Ovary (tissue), 9 donors: Measurements from ENCODE around the gene FBXO46. TPM values are rescaled to one million over a fixed set of nuclear protein-coding genes. Genes with fewer than 3 reads are reported as not detected.

Source experiments
- DNase-seq, 5 donors: peaks; one replicate each; pipeline ENCODE4 v3.0.0-alpha.2; 2019 to 2020
- H3K27ac ChIP-seq, 2 donors: fragments of 200-600 bp; one replicate each; pipeline versions ENCODE4 v1.5.1 to v1.8.0; 2019 to 2022
- H3K27me3 ChIP-seq: fragments of 200-600 bp; one replicate; pipeline ENCODE4 v1.8.0; 2022
- H3K36me3 ChIP-seq: fragments of 200-600 bp; sonication (generic); one replicate; pipeline ENCODE4 v1.5.1; 2019
- H3K4me1 ChIP-seq: one replicate; pipeline ENCODE4 v1.8.1; 2013; ENCODE audit warnings: mild to moderate bottlenecking, moderate library complexity; ENCODE audit not compliant: insufficient read depth
- H3K4me3 ChIP-seq: fragments of 200-600 bp; sonication (generic); one replicate; pipeline ENCODE4 v1.5.1; 2017
- H3K9me3 ChIP-seq, 2 donors: fragments of 200-600 bp in 1 of 2; sonication (generic) in 1 of 2; one replicate each; pipeline versions ENCODE4 v1.5.1 to v1.8.1; 2013 to 2019; ENCODE audit warnings: mild to moderate bottlenecking in 1 of 2, moderate library complexity in 1 of 2
- CTCF ChIP-seq, 3 donors: fragments of 450-650 bp in 2 of 3; fragments of 200-600 bp in 1 of 3; IDR thresholded peaks; one replicate each; pipeline versions ENCODE4 v1.5.1 to v1.8.0; 2016 to 2022; ENCODE audit warnings: antibody characterized with exemption in 3 of 3, mild to moderate bottlenecking in 1 of 3
- EP300 ChIP-seq: sonication (generic); formaldehyde crosslinking; IDR thresholded peaks from one replicate; pipeline ENCODE4 v1.6.1; 2017; ENCODE audit warnings: antibody characterized with exemption
- POLR2A ChIP-seq: fragments of 450-650 bp; IDR thresholded peaks from one replicate; pipeline ENCODE4 v1.6.1; 2017; ENCODE audit warnings: antibody characterized with exemption, mild to moderate bottlenecking, moderate library complexity
- WGBS, 3 donors: extraction: QIAGEN DNeasy Blood & Tissue Kit in 1 of 3; methylation state at CpG; one replicate each; pipeline versions ENCODE4 v1.1.5 to v1.1.7; 2013 to 2017; 5-methylcytosine and 5-hydroxymethylcytosine counted together
- intact Hi-C, 4 donors: fragments of 100-400 bp; cut with DNase I; formaldehyde crosslinking; loops; one replicate each; pipeline versions ENCODE4 v1.11.0 to v1.15.1; 2022 to 2023
- microRNA counts: library from miRNA; unstranded; fragments of <30 nt; microRNA quantifications from one replicate; lab custom pipeline; 2016
- microRNA-seq, 3 donors: library from miRNA; unstranded; fragments of <30 nt; microRNA quantifications; one replicate each; pipeline versions ENCODE4 to v1.2.0, GENCODE V29; 2019 to 2020
- polyA plus RNA-seq, 2 donors: library from polyadenylated mRNA; stranded (reverse); fragments of 200-250 nt in 1 of 2; fragments of 350-450 nt in 1 of 2; fragmentation: Illumina TruSeq in 1 of 2; extraction: RNeasy Lipid Tissue Mini Kit (QIAGEN cat#74804) in 1 of 2; gene quantifications; one replicate each; pipeline ENCODE4 v1.2.3, GENCODE V29; 2013 to 2014
- small RNA-seq: library from RNA; depleted of rRNA; stranded (forward); fragments of <200 nt; gene quantifications from one replicate; pipeline ENCODE3, GENCODE V24; 2016
- total RNA-seq, 7 donors: library from RNA; depleted of rRNA in 2 of 7; stranded (reverse); fragments of >200 nt in 2 of 7; fragmentation: NEBNext Ultra II Directional in 3 of 7; extraction: Animal tissue kit (Norgen Biotek cat#: 25700) in 3 of 7; gene quantifications; one replicate each; pipeline versions ENCODE4 v1.1.0 to v1.2.4, GENCODE V29; 2016 to 2023
- donor health status: DM: no; HTN: no; CAD: no; lungs with moderate emphysema.
- donor health status: DM: no; HTN: no; CAD: no.
- donor health status: Bipolar disorder and iron deficiency.
- donor health status: DM: yes; HTN: yes; CAD: no.
- donor health status: DM: no; HTN: no; CAD: no.
- donor health status: DM: yes; HTN: yes; CAD: no.

FBXO46 gene
- total and polyA plus RNA-seq, 9 donors: 6.7 to 32.5 (median 18.4) TPM

GRCh38 chr19:45667620-45668341 lies 62.9 kb downstream of the FBXO46 start, which contains the start of gene GIPR:
Gene GIPR (plus strand): TSS chr19:45668221. CDS start chr19:45669521, 1,300 bp downstream.
- no peak for DNase-seq
- TF ChIP-seq POLR2A (no peak), EP300 (no peak), CTCF (IDR thresholded peaks at IDR 0.05) (no peak)
- Histone ChIP-seq H3K4me3 (no peak within 1 kb of the TSS), H3K36me3 (no peaks in the 10 kb centered on the region), H3K27ac (no peak within 1 kb of the TSS), H3K9me3 (no peaks in the 10 kb centered on the region), H3K4me1 (no peaks in the 10 kb centered on the region), H3K27me3 (no peaks in the 10 kb centered on the region)
- intact Hi-C loops: no loop called here
- 15 to 17% (median 16%) methylated on average over 15 of the region's 15 CpGs for WGBS, 3 donors

- TF ChIP-seq EP300: no peak
- Histone ChIP-seq H3K4me1 (no peaks in the 10 kb centered on the region), H3K9me3 (no peaks in the 10 kb centered on the region), H3K27me3 (no peaks in the 10 kb centered on the region), H3K4me3 (no peak overlapping the region), H3K27ac (no peak overlapping the region), H3K36me3 (no peaks in the 10 kb centered on the region)
- intact Hi-C loops: no loop called here
- DNase-seq: no peak
- 69 to 77% (median 69%) methylated on average over 7 of the region's 7 CpGs for WGBS, 3 donors
Measured at GRCh38 chr19:45664575-45664974, 66.1 kb downstream of the FBXO46 start.

- WGBS, 3 donors: 80 to 92% (median 86%) methylated on average over 1 of the region's 1 CpG
- no peak for DNase-seq
- intact Hi-C loops: no loop called here
Measured at GRCh38 chr19:45663800-45664199, 66.9 kb downstream of the FBXO46 start.

GRCh38 chr19:45660636-45661035 lies 70.1 kb downstream of the FBXO46 start:
- DNase-seq: no peak
- no peak overlapping the region for H3K27ac ChIP-seq
- TF ChIP-seq EP300: no peak
- no peak for TF ChIP-seq POLR2A
- TF ChIP-seq CTCF (IDR thresholded peaks at IDR 0.05): no peak
- no peak overlapping the region for H3K4me3 ChIP-seq
- no peaks in the 10 kb centered on the region for H3K4me1 ChIP-seq
- no peaks in the 10 kb centered on the region for H3K9me3 ChIP-seq
- intact Hi-C loops: no loop called here
- no peaks in the 10 kb centered on the region for H3K27me3 ChIP-seq
- WGBS, 3 donors: 19 to 31% (median 23%) methylated on average over 8 of the region's 8 CpGs
- H3K36me3 ChIP-seq: no peaks in the 10 kb centered on the region

More at GRCh38 chr19:45663800-45664199, 66.9 kb downstream of the FBXO46 start:
- Histone ChIP-seq H3K4me1 (no peaks in the 10 kb centered on the region), H3K27me3 (no peaks in the 10 kb centered on the region), H3K27ac (no peak overlapping the region), H3K36me3 (no peaks in the 10 kb centered on the region), H3K9me3 (no peaks in the 10 kb centered on the region), H3K4me3 (no peak overlapping the region)
- TF ChIP-seq CTCF (IDR thresholded peaks at IDR 0.05) (no peak), POLR2A (no peak), EP300 (no peak)

MicroRNAs encoded within 50 kb of the gene (microRNA counts, 767-probe panel; counts per million panel counts)
- microRNA hsa-miR-642a-5p (lab: Ali Mortazavi, UCI): 530 counts per million, percentile 78 among the panel's probes with 10 or more counts
- 530 counts per million, percentile 78 among the panel's probes with 10 or more counts for microRNA hsa-miR-642b-3p (lab: Ali Mortazavi, UCI)

Small RNA genes within 50 kb of the gene (microRNA-seq; reads per million reads assigned to microRNA genes)
- gene MIR642A (0 reads per million in 3 donors), gene MIR642B (0 reads per million in 3 donors)

Small RNA genes within 50 kb of the gene (small RNA-seq; reads per million reads assigned to genes)
- not detected for gene MIR642A

Other genes with a start within 250 kb of the FBXO46 start
- gene RTN2, start 233.8 kb downstream of the FBXO46 start, total RNA-seq: 1 to 10 TPM in 5 of 7 donors, under 1 TPM in 2; 0.63 to 4.7 (median 2.5) TPM
- gene RTN2, start 233.8 kb downstream of the FBXO46 start, polyA plus RNA-seq: 1 to 10 TPM; 3.0 to 5.0 TPM
- gene PPM1N, start 232.5 kb downstream of the FBXO46 start, total RNA-seq: 1 to 10 TPM in 3 of 7 donors, under 1 TPM in 3, not detected in 1; 0.40 to 1.7 (median 1.0) TPM
- gene PPM1N, start 232.5 kb downstream of the FBXO46 start, polyA plus RNA-seq: under 1 TPM; 0.21 to 0.93 TPM
- gene VASP, start 223.4 kb downstream of the FBXO46 start, total RNA-seq: 10 to 100 TPM; 15.7 to 83.2 (median 58.2) TPM
- gene VASP, start 223.4 kb downstream of the FBXO46 start, polyA plus RNA-seq: 10 to 100 TPM; 23.9 to 48.4 TPM
- gene OPA3, start 146.1 kb downstream of the FBXO46 start, total RNA-seq: 10 to 100 TPM in 4 of 7 donors, 1 to 10 TPM in 3; 2.0 to 16.6 (median 12.3) TPM
- gene OPA3, start 146.1 kb downstream of the FBXO46 start, polyA plus RNA-seq: 1 to 10 TPM; 3.3 to 8.9 TPM
- gene GPR4, start 128.7 kb downstream of the FBXO46 start, total RNA-seq: 1 to 10 TPM in 5 of 7 donors, under 1 TPM in 2; 0.60 to 4.5 (median 2.4) TPM
- 10 to 100 TPM in 1 of 2 donors, 1 to 10 TPM in 1; 3.0 to 11.9 TPM for gene GPR4, start 128.7 kb downstream of the FBXO46 start, polyA plus RNA-seq
- gene EML2, start 91.5 kb downstream of the FBXO46 start, total RNA-seq: 10 to 100 TPM in 6 of 7 donors, 1 to 10 TPM in 1; 9.9 to 25.0 (median 14.4) TPM
- gene EML2, start 91.5 kb downstream of the FBXO46 start, polyA plus RNA-seq: 10 to 100 TPM; 13.1 to 16.3 TPM
- gene GIPR, start 62.7 kb downstream of the FBXO46 start, total RNA-seq: 1 to 10 TPM in 1 of 7 donors, under 1 TPM in 3, not detected in 3; 0.20 to 1.6 (median 0.59) TPM
- under 1 TPM; 0.02 to 0.33 TPM for gene GIPR, start 62.7 kb downstream of the FBXO46 start, polyA plus RNA-seq
- gene SNRPD2, start 38.9 kb downstream of the FBXO46 start, total RNA-seq: 100 to 1,000 TPM; 288 to 508 (median 382) TPM
- 100 to 1,000 TPM; 279 to 499 TPM for gene SNRPD2, start 38.9 kb downstream of the FBXO46 start, polyA plus RNA-seq
- gene QPCTL, start 38.2 kb downstream of the FBXO46 start, total RNA-seq: 10 to 100 TPM in 1 of 7 donors, 1 to 10 TPM in 6; 4.2 to 15.3 (median 7.3) TPM
- 1 to 10 TPM; 3.2 to 6.8 TPM for gene QPCTL, start 38.2 kb downstream of the FBXO46 start, polyA plus RNA-seq
- gene MEIOSIN, start 2.5 kb upstream of the FBXO46 start, total RNA-seq: not detected
- not detected for gene MEIOSIN, start 2.5 kb upstream of the FBXO46 start, polyA plus RNA-seq
- gene SIX5, start 38.4 kb upstream of the FBXO46 start, total RNA-seq: 10 to 100 TPM; 21.0 to 64.4 (median 44.4) TPM
- 10 to 100 TPM in 1 of 2 donors, 1 to 10 TPM in 1; 5.4 to 43.5 TPM for gene SIX5, start 38.4 kb upstream of the FBXO46 start, polyA plus RNA-seq
- gene DMPK, start 51.6 kb upstream of the FBXO46 start, total RNA-seq: 100 to 1,000 TPM in 2 of 7 donors, 10 to 100 TPM in 5; 21.0 to 105 (median 62.5) TPM
- gene DMPK, start 51.6 kb upstream of the FBXO46 start, polyA plus RNA-seq: 10 to 100 TPM; 24.3 to 56.7 TPM
- 10 to 100 TPM; 28.4 to 85.4 (median 61.1) TPM for gene DMWD, start 61.9 kb upstream of the FBXO46 start, total RNA-seq
- 10 to 100 TPM; 11.4 to 33.9 TPM for gene DMWD, start 61.9 kb upstream of the FBXO46 start, polyA plus RNA-seq
- gene RSPH6A, start 84.4 kb upstream of the FBXO46 start, total RNA-seq: under 1 TPM in 2 of 7 donors, not detected in 5; 0.13 to 0.15 TPM
- not detected for gene RSPH6A, start 84.4 kb upstream of the FBXO46 start, polyA plus RNA-seq
- gene SYMPK, start 132.3 kb upstream of the FBXO46 start, total RNA-seq: 10 to 100 TPM; 24.8 to 61.9 (median 52.2) TPM
- 10 to 100 TPM; 37.7 to 41.9 TPM for gene SYMPK, start 132.3 kb upstream of the FBXO46 start, polyA plus RNA-seq
- under 1 TPM in 1 of 7 donors, not detected in 6; 0.26 TPM for gene FOXA3, start 133.4 kb upstream of the FBXO46 start, total RNA-seq
- gene FOXA3, start 133.4 kb upstream of the FBXO46 start, polyA plus RNA-seq: under 1 TPM in 1 of 2 donors, not detected in 1; 0.04 TPM
- gene IRF2BP1, start 155.2 kb upstream of the FBXO46 start, total RNA-seq: 10 to 100 TPM; 30.4 to 59.4 (median 41.4) TPM
- 10 to 100 TPM in 1 of 2 donors, 1 to 10 TPM in 1; 2.7 to 29.5 TPM for gene IRF2BP1, start 155.2 kb upstream of the FBXO46 start, polyA plus RNA-seq
- 1 to 10 TPM; 3.0 to 9.1 (median 7.0) TPM for gene MYPOP, start 171.7 kb upstream of the FBXO46 start, total RNA-seq
- 1 to 10 TPM; 4.2 to 4.4 TPM for gene MYPOP, start 171.7 kb upstream of the FBXO46 start, polyA plus RNA-seq
- not detected for gene NANOS2, start 183.9 kb upstream of the FBXO46 start, total RNA-seq
- gene NANOS2, start 183.9 kb upstream of the FBXO46 start, polyA plus RNA-seq: not detected
- gene NOVA2, start 243.0 kb upstream of the FBXO46 start, total RNA-seq: 1 to 10 TPM in 5 of 7 donors, under 1 TPM in 2; 0.23 to 4.8 (median 2.2) TPM
- 1 to 10 TPM; 1.5 to 3.5 TPM for gene NOVA2, start 243.0 kb upstream of the FBXO46 start, polyA plus RNA-seq